Measurements from ENCODE around the gene FAM161A.
"Not testable (repeated sequence)": the region's sequence is repeated elsewhere in the genome, so short reads cannot be mapped to it uniquely, and the experiment has no call there.

The FAM161A gene

GRCh38 chr2:61841286-61841685 is 12.6 kb downstream of the FAM161A start:
- no peak for DNase-seq

GRCh38 chr2:61834893-61835292 is 19.0 kb downstream of the FAM161A start:
- no peak for DNase-seq

DNA sequence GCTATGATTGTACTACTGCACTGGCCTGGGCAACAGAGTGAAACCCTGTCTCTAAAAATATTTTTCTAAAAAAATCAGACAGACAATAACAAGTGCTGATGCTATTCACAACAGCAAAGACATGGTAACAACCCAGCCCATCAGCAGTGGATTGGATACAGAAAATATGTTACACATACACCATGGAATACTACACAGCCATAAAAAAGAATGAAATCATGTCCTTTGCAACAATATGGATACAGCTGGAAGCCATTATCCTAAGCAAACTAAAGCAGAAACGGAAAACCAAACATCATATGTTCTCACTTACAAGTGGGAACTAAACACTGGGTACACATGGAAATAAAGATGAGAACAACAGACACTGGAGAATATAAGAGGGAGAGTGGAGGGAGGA is 19.9 kb downstream of the FAM161A start:
- DNase-seq: no peak

DNA sequence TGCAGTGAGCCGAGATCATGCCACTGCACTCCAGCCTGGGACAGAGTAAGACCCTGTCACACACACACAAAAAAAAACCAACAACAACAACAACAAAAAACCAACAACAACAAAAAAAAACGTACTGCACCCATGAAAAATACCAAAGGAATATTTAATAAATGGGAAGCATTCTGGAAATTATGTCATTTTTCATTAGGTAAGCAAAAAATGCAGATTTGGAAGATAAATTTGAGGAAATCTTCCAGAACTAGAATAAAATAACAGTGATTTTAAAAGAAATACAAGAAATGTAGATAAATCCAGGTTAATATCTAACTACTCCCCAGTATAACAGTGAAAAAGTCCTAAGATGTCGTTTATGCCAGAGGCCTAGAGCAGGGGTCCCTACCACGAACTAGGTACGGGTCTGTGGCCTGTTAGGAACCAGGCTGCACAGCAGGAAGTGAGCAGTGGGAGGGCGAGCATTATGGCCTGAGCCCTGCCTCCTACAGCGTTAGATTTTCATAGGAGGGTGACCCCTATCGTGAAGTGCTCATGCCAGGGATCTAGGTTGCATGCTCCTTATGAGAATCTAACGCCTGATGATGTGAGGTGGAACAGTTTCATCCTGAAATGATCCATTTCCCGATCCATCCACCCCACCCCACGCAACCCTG is 21.5 kb downstream of the FAM161A start:
- no peak for DNase-seq

DNA sequence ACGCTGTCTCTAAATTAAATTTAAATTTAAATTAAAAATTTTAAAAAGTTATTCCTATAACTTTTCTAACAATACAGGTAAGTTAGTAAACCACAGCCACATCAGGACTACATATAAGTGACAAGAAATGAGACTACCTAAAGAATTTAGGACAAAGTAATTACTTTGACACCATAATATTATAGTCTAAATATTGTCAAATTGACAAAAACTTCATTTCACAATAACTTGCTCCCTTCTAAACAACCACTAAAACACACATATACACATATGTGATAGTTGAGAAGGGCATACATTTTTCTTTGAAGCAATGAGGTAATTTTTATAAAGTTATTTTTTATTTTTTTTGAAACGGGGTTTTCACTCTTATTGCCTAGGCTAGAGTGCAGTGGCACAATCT is 31.6 kb downstream of the FAM161A start:
- DNase-seq: no peak

DNA sequence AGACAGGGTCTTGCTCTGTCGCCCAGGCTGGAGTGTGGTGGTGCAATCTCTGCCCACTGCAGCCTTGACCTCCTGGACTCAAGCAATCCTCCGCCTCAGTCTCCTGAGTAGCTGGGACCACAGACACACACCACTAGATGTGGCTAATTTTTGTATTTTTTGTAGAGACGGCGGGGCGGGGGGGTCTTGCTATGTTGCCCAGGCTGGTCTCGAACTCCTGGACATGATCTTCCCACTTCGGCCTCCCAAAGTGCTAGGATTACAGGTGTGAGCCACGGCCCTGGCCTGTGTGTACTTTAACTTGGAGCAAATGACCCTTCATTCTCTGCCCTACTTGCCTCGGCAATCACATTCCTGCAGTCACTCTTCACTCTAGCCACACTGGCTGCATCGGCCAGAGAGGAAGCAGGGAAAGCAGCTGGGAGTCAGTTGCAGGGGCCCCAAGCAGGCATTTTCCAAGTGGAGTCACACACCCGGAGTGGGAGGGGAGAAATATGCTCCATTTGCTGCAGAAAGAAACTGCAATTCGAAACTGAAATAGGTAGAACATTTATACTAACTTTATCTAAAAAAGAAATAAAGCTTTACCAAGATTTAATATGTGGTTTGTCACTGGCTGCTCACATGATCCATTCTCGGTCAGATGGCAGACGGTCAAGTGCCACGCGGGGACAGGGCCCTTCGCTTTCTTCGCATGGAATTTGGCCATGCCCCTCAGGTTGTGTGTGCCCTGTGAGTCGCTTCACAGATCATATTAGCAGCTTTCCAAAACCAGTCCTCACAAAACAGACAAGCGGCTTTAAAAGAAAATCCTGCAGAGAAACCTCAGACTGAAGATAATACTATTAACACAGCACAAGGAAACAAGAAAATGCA is 37.1 kb downstream of the FAM161A start:
- DNase-seq: no peak

GRCh38 chr2:61814539-61815160 is 39.2 kb downstream of the FAM161A start:
- no peak for DNase-seq

DNA sequence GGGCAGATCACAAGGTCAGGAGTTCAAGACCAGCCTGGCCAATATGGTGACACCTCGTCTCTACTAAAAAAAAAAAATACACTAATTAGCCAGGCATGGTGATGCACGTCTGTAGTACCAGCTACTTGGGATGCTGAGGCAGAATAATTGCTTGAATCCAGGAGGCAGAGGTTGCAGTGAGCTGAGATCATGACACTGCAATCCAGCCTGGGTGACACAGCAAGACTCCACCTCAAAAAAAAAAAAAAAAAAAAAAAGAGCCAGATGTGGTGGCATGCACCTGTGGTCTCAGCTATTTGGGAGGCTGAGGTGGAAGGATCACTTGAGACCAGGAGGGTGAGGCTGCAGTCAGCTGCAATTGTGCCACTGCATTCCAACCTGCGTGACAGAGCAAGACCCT is 40.5 kb downstream of the FAM161A start:
- not testable (repeated sequence) for DNase-seq

- no peak for DNase-seq
These were observed 42.0 kb downstream of the FAM161A start for GRCh38 chr2:61811821-61812220.

GRCh38 chr2:61810203-61810602 is 43.7 kb downstream of the FAM161A start:
- DNase-seq: not testable (repeated sequence)

DNA sequence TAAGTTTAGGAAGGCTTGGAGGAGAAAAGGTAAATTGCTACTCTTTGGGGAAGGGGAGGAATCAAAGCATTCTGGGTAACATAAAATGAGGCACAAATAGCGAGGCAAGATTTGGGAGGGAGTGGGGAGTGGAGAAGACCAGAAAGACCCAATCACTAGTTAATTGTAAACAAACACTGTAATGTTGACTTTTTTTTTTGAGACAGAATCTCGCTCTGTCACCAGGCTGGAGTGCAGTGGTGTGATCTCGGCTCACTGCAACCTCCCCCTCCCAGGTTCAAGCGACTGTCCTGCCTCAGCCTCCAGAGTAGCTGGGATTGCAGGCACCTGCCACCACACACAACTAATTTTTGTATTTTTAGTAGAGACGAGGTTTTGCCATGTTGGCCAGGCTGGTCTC is 45.2 kb downstream of the FAM161A start:
- DNase-seq: not testable (repeated sequence)

DNA sequence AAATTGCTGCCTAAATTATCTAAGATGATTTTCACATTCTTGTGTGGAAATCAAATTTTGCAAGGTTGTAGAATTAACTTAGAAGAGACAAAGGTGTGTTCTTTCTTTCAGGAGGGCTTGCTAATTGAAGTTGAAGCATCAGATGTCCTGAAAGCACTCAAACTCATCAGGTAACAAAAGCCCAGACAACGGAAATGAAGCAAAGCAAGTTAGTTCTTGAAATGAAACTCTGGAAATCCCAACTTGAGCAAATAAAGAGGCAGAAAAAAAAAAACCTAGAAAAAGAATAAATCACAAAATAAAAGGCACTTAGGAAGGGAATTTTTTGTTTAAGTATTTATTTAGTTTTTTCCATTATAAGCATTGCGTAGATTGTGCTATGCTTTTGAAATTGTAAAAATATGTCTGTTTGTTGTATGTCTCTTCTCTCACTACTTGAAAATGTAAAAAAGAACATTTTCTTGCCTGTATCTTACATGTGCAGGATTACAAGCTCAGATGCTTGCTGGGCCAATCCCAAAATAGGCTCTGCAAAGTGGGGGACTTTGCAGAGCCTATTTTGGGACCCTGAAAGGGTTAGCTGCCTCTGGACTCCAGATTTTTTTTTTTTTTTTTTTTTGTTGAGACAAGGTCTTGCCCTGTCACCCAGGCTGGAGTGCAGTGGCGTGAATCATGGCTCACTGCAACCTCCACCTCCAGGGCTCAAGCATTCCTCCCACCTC is 46.7 kb downstream of the FAM161A start:
- DNase-seq: no peak

- DNase-seq: no peak
These were observed 51.3 kb downstream of the FAM161A start for GRCh38 chr2:61802548-61802947.

GRCh38 chr2:61799099-61799498 is 54.8 kb downstream of the FAM161A start:
- no peak for DNase-seq

GRCh38 chr2:61797446-61797845 is 56.4 kb downstream of the FAM161A start:
- DNase-seq: not testable (repeated sequence)

DNA sequence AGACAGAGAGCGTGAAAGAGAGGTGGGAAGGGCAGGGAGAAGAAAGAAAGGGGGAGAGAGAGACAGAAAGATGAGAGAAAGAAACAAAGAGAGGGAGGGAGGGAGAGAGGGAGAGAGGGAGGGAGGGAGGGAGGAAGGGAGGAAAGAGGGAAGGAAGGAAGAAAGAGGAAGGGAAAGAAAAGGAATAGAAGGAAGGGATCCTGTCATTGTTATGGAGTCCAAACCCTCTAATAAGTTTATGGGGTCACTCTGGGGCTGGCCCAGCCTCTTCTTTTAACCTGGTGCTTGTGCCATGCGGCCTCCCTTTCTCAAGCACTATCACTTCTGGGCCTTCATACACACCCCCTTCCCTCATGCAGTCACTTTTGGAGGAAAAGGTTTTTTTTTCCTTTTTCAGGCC is 58.5 kb downstream of the FAM161A start:
- no peak for DNase-seq

GRCh38 chr2:61793389-61793836 is 60.4 kb downstream of the FAM161A start:
- DNase-seq: peak; percentile 61

DNA sequence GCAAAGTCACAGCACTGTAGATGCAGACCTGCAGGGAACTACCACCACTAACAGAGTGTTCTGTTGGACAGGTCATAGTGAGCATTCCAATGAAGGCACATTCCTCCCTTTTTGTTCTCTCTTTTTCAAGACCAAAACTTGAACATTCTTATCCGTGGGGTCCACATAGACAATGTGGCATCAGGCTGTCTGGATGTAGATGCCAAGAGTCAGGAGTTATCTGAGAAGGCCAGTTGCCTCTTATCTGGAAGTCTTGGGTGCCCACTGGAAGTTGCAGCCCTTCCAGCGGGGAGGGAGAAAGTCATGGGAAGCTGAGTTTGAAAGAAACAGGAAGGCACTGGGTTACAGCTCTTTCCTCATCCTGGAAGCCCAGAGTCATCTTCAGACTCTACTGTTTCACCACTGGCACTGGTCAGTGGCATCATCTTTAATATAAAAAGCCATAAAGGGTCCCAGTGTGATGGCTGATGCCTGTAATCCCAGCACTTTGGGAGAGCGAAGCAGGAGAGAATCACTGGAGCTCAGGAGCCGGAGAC is 61.4 kb downstream of the FAM161A start:
- no peak for DNase-seq

DNA sequence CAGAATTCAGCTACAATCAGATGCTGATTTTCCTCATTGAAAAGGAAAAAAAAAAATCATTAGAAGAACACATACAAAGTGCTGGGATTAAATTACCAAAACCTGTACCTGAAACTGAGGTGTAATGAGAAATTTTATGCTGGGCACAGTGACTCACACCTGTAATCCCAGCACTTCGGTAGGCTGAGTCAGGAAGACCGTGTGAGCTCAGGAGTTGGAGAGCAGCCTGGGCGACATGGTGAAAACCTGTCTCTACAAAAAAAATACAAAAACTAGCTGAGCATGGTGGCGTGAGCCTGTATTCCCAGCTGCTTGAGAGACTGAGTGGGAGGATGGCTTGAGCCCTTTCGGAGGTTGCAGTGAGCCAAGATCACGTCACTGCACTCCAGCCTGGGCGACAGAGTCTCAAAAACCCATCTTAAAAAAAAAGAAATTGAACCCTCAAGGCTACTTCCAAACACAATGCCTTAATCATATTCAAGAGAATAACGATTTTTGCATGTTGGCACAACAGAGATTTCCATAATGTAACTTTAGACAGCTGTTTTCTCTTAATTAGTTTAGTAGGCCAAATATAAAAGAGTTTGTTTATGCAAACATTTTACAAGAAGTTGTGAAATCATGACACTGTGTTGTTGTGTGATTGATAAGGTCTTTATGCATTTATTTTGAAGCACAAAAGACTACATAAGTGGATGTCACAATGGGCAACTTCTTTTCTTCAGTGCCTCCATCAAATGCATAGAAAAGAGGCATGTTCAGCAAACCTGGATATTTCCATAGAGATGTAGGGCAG is 63.9 kb downstream of the FAM161A start:
- no peak for DNase-seq

- DNase-seq: no peak
These were observed 65.8 kb downstream of the FAM161A start for GRCh38 chr2:61787941-61788563.

DNA sequence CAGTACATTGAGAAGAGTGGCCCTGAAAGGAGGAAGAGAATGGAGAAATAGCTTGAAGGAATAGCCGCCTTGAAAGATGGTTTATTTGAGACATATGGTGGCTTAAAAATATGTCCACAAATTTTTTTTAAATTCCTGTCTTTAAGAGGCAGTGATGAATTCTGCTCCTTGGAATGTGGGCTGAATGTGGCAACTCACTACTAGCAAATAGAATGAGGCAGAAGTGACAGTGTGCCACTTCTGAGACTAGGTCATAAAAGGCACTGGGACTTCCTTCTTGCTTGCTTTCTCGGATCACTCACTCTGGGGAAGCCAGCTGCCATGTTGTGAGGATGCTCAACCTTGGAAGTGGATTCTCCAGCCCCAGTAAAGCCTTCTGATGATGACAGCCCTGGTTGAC is 67.0 kb downstream of the FAM161A start:
- no peak for DNase-seq

DNA sequence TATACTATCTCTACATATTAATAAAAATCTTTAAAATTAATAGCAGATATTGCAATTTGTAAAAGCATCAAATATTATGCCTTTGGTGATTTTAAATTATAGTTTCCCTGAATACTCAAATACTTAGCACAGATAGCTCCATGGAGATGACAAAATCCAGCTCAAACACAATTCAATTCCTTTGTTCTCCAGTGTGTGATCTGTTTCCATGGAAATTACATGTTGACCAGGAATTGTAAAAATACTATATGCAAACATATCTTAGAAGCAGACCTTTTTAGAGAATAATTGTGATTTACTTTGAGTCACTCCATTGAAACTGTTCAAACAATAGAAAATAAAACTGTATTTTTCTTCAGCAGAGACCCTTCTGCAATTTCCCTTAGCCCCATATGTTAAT is 68.3 kb downstream of the FAM161A start:
- DNase-seq: no peak
